Activated CD4-positive, CD25-positive, alpha-beta regulatory T cell treated with anti-CD3 and anti-CD28 coated beads, Interleukin-2, amount 50 U/mL, for 16 hours (primary cell): Measurements from ENCODE around the gene MYBPC1.
"Not testable (repeated sequence)": the region's sequence is repeated elsewhere in the genome, so short reads cannot be mapped to it uniquely, and the experiment has no call there.

Experiments used
- DNase-seq: peaks from one replicate; pipeline ENCODE4 v3.0.0-alpha.2; 2020; ENCODE audit warnings: low read depth, low spot score

The MYBPC1 gene

GRCh38 chr12:101594700-101595099 is at the start of gene MYBPC1:
TSS of gene MYBPC1 (plus strand) at chr12:101594971. CDS start at chr12:101595071, 100 bp downstream.
- no peak for DNase-seq

- DNase-seq = no peak
These were observed 43.2 kb upstream of the MYBPC1 start for GRCh38 chr12:101551362-101552114.

GRCh38 chr12:101552277-101552676 is 42.5 kb upstream of the MYBPC1 start:
- DNase-seq = no peak

- no peak for DNase-seq
These were observed 37.7 kb upstream of the MYBPC1 start for GRCh38 chr12:101557094-101557493.

GRCh38 chr12:101558726-101559125 is 36.0 kb upstream of the MYBPC1 start:
- not testable (repeated sequence) for DNase-seq

- DNase-seq = no peak
These were observed 31.6 kb upstream of the MYBPC1 start for GRCh38 chr12:101563212-101563611.

GRCh38 chr12:101564912-101565311 is 29.9 kb upstream of the MYBPC1 start:
- DNase-seq = no peak

GRCh38 chr12:101566318-101566717 is 28.5 kb upstream of the MYBPC1 start:
- no peak for DNase-seq

GRCh38 chr12:101567918-101568317 is 26.9 kb upstream of the MYBPC1 start:
- no peak for DNase-seq

- no peak for DNase-seq
These were observed 24.7 kb upstream of the MYBPC1 start for GRCh38 chr12:101570047-101570446.

GRCh38 chr12:101571105-101571504 is 23.7 kb upstream of the MYBPC1 start:
- no peak for DNase-seq

- no peak for DNase-seq
These were observed 21.0 kb upstream of the MYBPC1 start for GRCh38 chr12:101573743-101574142.

GRCh38 chr12:101578417-101578816 is 16.4 kb upstream of the MYBPC1 start:
- no peak for DNase-seq

GRCh38 chr12:101581190-101581589 is 13.6 kb upstream of the MYBPC1 start:
- no peak for DNase-seq

- no peak for DNase-seq
These were observed 11.8 kb upstream of the MYBPC1 start for GRCh38 chr12:101582937-101583336.

- no peak for DNase-seq
These were observed 4.4 kb upstream of the MYBPC1 start for GRCh38 chr12:101590383-101590782.

GRCh38 chr12:101591781-101592180 is 3.0 kb upstream of the MYBPC1 start:
- no peak for DNase-seq

GRCh38 chr12:101592448-101592847 is 2.3 kb upstream of the MYBPC1 start:
- no peak for DNase-seq

GRCh38 chr12:101592921-101593320 is 1.9 kb upstream of the MYBPC1 start:
- DNase-seq = no peak

GRCh38 chr12:101596172-101596571 is 1.4 kb downstream of the MYBPC1 start:
- no peak for DNase-seq

- DNase-seq = no peak
These were observed 2.4 kb downstream of the MYBPC1 start for GRCh38 chr12:101597164-101597563.

- DNase-seq = no peak
These were observed 3.7 kb downstream of the MYBPC1 start for GRCh38 chr12:101598483-101598882.

GRCh38 chr12:101599311-101599710 is 4.5 kb downstream of the MYBPC1 start:
- no peak for DNase-seq
